IMR-90 (cell line): Measurements from ENCODE around the gene ST6GALNAC3. TPM values are rescaled to one million over a fixed set of nuclear protein-coding genes. Genes with fewer than 3 reads are reported as not detected.

ENCODE experiments used
- ATAC-seq: fragments of 200-7000 bp; cut with Tn5 transposase; 2 replicates; pipeline ENCODE4 v1.9.1; 2020; ENCODE audit warnings: low read depth, mild to moderate bottlenecking, moderate library complexity
- BruUV-seq: library from RNA; stranded (reverse); fragments of 400-500 nt; replicated peaks from 2 replicates; lab custom pipeline; 2021; lab: Mats Ljungman, UMichigan
- CTCF ChIA-PET: fragments of 300-600 bp; formaldehyde crosslinking; extraction: SDS; loops from one replicate; lab custom pipeline; 2021; ENCODE audit warnings: antibody characterized with exemption; lab: Yijun Ruan, JAX
- POLR2A ChIA-PET: fragments of 300-600 bp; sonication (Branson Sonifier 250); formaldehyde crosslinking; loops from one replicate; lab custom pipeline; 2022; ENCODE audit warnings: antibody characterized with exemption; ENCODE audit not compliant: unreplicated experiment; lab: Charles Lee
- DNase-seq: peaks from one replicate; pipeline ENCODE4 v3.0.0; 2013
- H2AFZ ChIP-seq: replicated peaks from 2 replicates; pipeline ENCODE3; 2013; ENCODE audit warnings: low read length, mild to moderate bottlenecking; ENCODE audit not compliant: poor library complexity
- H2AK5ac ChIP-seq: 2 replicates; pipeline ENCODE4 v1.6.1; 2013; ENCODE audit warnings: low read depth, low read length, inconsistent platforms
- H2AK9ac ChIP-seq: replicated peaks from 2 replicates; pipeline ENCODE3; 2013; ENCODE audit warnings: mild to moderate bottlenecking, low read depth, low read length, moderate library complexity; ENCODE audit not compliant: poor library complexity
- H2BK120ac ChIP-seq: 2 replicates; pipeline ENCODE4 v1.6.1; 2013; ENCODE audit warnings: low read depth, low read length, inconsistent platforms
- H2BK15ac ChIP-seq: 3 replicates; pipeline ENCODE4 v1.6.1; 2013; ENCODE audit warnings: low read depth, low read length, inconsistent platforms
- H2BK20ac ChIP-seq: 2 replicates; pipeline ENCODE4 v1.6.1; 2013; ENCODE audit warnings: low read depth, mild to moderate bottlenecking, inconsistent platforms, low read length, moderate library complexity
- H2BK5ac ChIP-seq: 2 replicates; pipeline ENCODE4 v1.6.1; 2013; ENCODE audit warnings: mild to moderate bottlenecking, low read depth, low read length, inconsistent platforms; ENCODE audit not compliant: poor library complexity, severe bottlenecking
- H3K14ac ChIP-seq: replicated peaks from 2 replicates; pipeline ENCODE4 v1.6.1; 2013; ENCODE audit warnings: low read depth, low read length, inconsistent platforms
- H3K18ac ChIP-seq: 2 replicates; pipeline ENCODE4 v1.6.1; 2013; ENCODE audit warnings: low read depth, low read length, control low read depth
- H3K23ac ChIP-seq: 2 replicates; pipeline ENCODE4 v1.6.1; 2013; ENCODE audit warnings: low read depth, low read length, inconsistent platforms
- H3K27ac ChIP-seq: 2 replicates; pipeline ENCODE4 v1.5.1; 2013; ENCODE audit warnings: mild to moderate bottlenecking, control low read depth, low read length; ENCODE audit not compliant: insufficient read depth
- H3K27me3 ChIP-seq: 2 replicates; pipeline ENCODE4 v1.6.1; 2013; ENCODE audit warnings: low read length; ENCODE audit not compliant: control insufficient read depth, insufficient read depth
- H3K36me3 ChIP-seq: 2 replicates; pipeline ENCODE4 v1.6.1; 2013; ENCODE audit warnings: low read length, mixed read lengths; ENCODE audit not compliant: control insufficient read depth, insufficient read depth
- H3K4ac ChIP-seq: 2 replicates; pipeline ENCODE4 v1.6.1; 2013; ENCODE audit warnings: low read depth, low read length, inconsistent platforms
- H3K4me1 ChIP-seq: 2 replicates; pipeline ENCODE4 v1.6.1; 2013; ENCODE audit warnings: low read length, mixed read lengths; ENCODE audit not compliant: control insufficient read depth, insufficient read depth
- H3K4me2 ChIP-seq: 2 replicates; pipeline ENCODE4 v1.6.1; 2013; ENCODE audit warnings: low read depth, mild to moderate bottlenecking, control low read depth, low read length, moderate library complexity
- H3K4me3 ChIP-seq: 2 replicates; pipeline ENCODE4 v1.5.1; 2013; ENCODE audit warnings: low read depth, mild to moderate bottlenecking, control low read depth, low read length, moderate library complexity; ENCODE audit not compliant: insufficient read depth
- H3K56ac ChIP-seq: 2 replicates; pipeline ENCODE4 v1.6.1; 2013; ENCODE audit warnings: low read length, inconsistent platforms; ENCODE audit not compliant: insufficient read depth; ENCODE audit errors: extremely low read depth
- H3K79me1 ChIP-seq, 2 experiments: 2 replicates each; pipeline ENCODE4 v1.6.1; 2013; ENCODE audit warnings: low read length in 2 of 2, inconsistent platforms in 1 of 2, low read depth in 1 of 2
- H3K9ac ChIP-seq: 2 replicates; pipeline ENCODE4 v1.6.1; 2013; ENCODE audit warnings: low read depth, low read length, control low read depth
- H3K9me1 ChIP-seq: 2 replicates; pipeline ENCODE4 v1.6.1; 2013; ENCODE audit warnings: low read length, inconsistent platforms; ENCODE audit not compliant: insufficient read depth
- H3K9me3 ChIP-seq: 2 replicates; pipeline ENCODE4 v1.6.1; 2013; ENCODE audit warnings: low read length; ENCODE audit not compliant: control insufficient read depth, insufficient read depth
- H4K20me1 ChIP-seq: 2 replicates; pipeline ENCODE4 v1.6.1; 2013; ENCODE audit warnings: low read length, inconsistent platforms; ENCODE audit not compliant: insufficient read depth
- H4K5ac ChIP-seq: 2 replicates; pipeline ENCODE4 v1.6.1; 2013; ENCODE audit warnings: mild to moderate bottlenecking, low read depth, low read length, control low read depth
- H4K8ac ChIP-seq, 2 experiments: 2 replicates each; pipeline ENCODE4 v1.6.1; 2013; ENCODE audit warnings: low read depth in 2 of 2, low read length in 2 of 2, control low read depth in 1 of 2, inconsistent platforms in 1 of 2
- H4K91ac ChIP-seq: 2 replicates; pipeline ENCODE4 v1.6.1; 2013; ENCODE audit warnings: low read depth, low read length, inconsistent platforms; ENCODE audit not compliant: insufficient read depth
- CEBPB ChIP-seq: IDR thresholded peaks from 2 replicates; pipeline ENCODE4 v1.6.1; 2012; ENCODE audit warnings: low read depth, low read length, improper control_type of control experiment
- CHD1 ChIP-seq: IDR thresholded peaks from 2 replicates; pipeline ENCODE4 v1.6.1; 2012; ENCODE audit warnings: low read depth, low read length, improper control_type of control experiment
- FOS ChIP-seq: fragments of 150-350 bp; IDR thresholded peaks from 2 replicates; pipeline ENCODE4 v1.6.1; 2016; ENCODE audit warnings: low read depth, low read length
- MAZ ChIP-seq: IDR thresholded peaks from 2 replicates; pipeline ENCODE4 v1.6.1; 2012; ENCODE audit warnings: low read depth, mild to moderate bottlenecking, low read length, improper control_type of control experiment, moderate library complexity, borderline replicate concordance
- MXI1 ChIP-seq: IDR thresholded peaks from 2 replicates; pipeline ENCODE4 v1.6.1; 2012; ENCODE audit warnings: low read depth, mild to moderate bottlenecking, low read length, moderate library complexity, borderline replicate concordance
- NFE2L2 ChIP-seq: fragments of 150-350 bp; IDR thresholded peaks from 2 replicates; pipeline ENCODE4 v1.6.1; 2016; ENCODE audit warnings: low read depth, mild to moderate bottlenecking, low read length
- POLR2A ChIP-seq: IDR thresholded peaks from 2 replicates; pipeline ENCODE4 v1.6.1; 2012; ENCODE audit warnings: mild to moderate bottlenecking, low read depth, low read length
- RCOR1 ChIP-seq: IDR thresholded peaks from 2 replicates; pipeline ENCODE4 v1.6.1; 2012; ENCODE audit warnings: mild to moderate bottlenecking, low read length, improper control_type of control experiment; ENCODE audit not compliant: insufficient replicate concordance
- RFX5 ChIP-seq: IDR thresholded peaks from 2 replicates; pipeline ENCODE4 v1.8.0; 2012; ENCODE audit warnings: low read depth, mild to moderate bottlenecking, low read length, moderate library complexity
- SMC3 ChIP-seq: fragments of 150-350 bp; IDR thresholded peaks from 2 replicates; pipeline ENCODE4 v1.6.1; 2016; ENCODE audit warnings: low read depth, mild to moderate bottlenecking, antibody characterized with exemption, low read length, moderate library complexity
- whole genome bisulfite sequencing, 2 experiments: methylation state at CpG; one replicate each; pipeline versions ENCODE4 v1.1.5 to v1.1.7; 2013; ENCODE audit warnings: missing lambda C conversion rate in 2 of 2; ENCODE audit not compliant: insufficient read length in 1 of 2; ENCODE audit errors: extremely low coverage in 2 of 2; 5-methylcytosine and 5-hydroxymethylcytosine counted together
- dilution Hi-C: fragments of 300-500 bp; cut with HindIII; formaldehyde crosslinking; loops from one replicate; pipeline ENCODE4 v1.14.3; 2018; ENCODE audit warnings: low sequenced_read_pairs; ENCODE audit not compliant: unreplicated experiment
- in situ Hi-C: fragments of 300-500 bp; cut with MboI; formaldehyde crosslinking; loops from 3 replicates; pipeline ENCODE4 v1.14.3; 2019; ENCODE audit warnings: low sequenced_read_pairs, inconsistent platforms, mixed read lengths
- intact Hi-C: fragments of 100-400 bp; cut with micrococcal nuclease; formaldehyde crosslinking; loops from 2 replicates; pipeline ENCODE4 v1.10.0; 2022
- polyA plus RNA-seq, 3 experiments: library from polyadenylated mRNA; depleted of rRNA; stranded (reverse); fragments of >200 nt; gene quantifications; 2 replicates each; pipeline ENCODE4 v1.2.3, GENCODE V29; 2012; ENCODE audit warnings: low replicate concordance in 1 of 3
- total RNA-seq: library from RNA; depleted of rRNA; stranded (reverse); fragments of >200 nt; gene quantifications from 2 replicates; pipeline ENCODE4 v1.2.3, GENCODE V29; 2012
- TF ChIP-seq, protein P1 (sequence below): conservative IDR thresholded peaks from 2 replicates; pipeline ENCODE4 v1.5.1; 2012; ENCODE audit warnings: mild to moderate bottlenecking, low read depth, low read length, improper control_type of control experiment
- TF ChIP-seq, protein P2 (sequence below): fragments of 150-350 bp; IDR thresholded peaks from 2 replicates; pipeline ENCODE4 v1.6.1; 2016; ENCODE audit warnings: low read depth, mild to moderate bottlenecking, low read length, moderate library complexity, borderline replicate concordance
- TF ChIP-seq, protein P3 (sequence below): fragments of 150-350 bp; IDR thresholded peaks from 2 replicates; pipeline ENCODE4 v1.6.1; 2017; ENCODE audit warnings: mild to moderate bottlenecking, antibody characterized with exemption, low read length, low read depth

ST6GALNAC3 gene
- total and polyA plus RNA-seq, 2 of the 4 experiments (the other 2 are of a cell fraction), result 0.65 to 1.3 TPM

DNA sequence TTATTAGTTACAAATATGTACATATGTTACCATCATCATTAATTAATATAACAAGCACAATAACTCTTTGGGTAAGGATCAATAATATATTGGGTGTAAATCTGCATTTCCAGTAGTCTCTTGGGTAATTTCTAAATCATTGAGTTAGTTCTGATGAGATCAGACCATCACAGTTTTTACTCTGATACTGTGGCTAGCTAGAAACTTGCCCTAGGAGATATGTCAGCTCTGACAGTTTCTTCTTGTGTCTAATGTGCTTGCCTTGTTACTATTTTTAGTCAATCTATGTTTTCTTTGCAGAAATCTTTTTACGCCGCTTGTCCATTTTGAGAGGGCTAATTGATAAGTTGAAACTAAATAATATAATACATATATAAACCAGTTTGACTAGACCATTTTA lies 507.2 kb downstream of the ST6GALNAC3 start:
- H3K4me1 ChIP-seq, result no peaks in the 10 kb centered on the region
- no TSS peak for BruUV-seq
- ATAC-seq (no peak), DNase-seq (no peak)
- no CpG with 5 or more reads among the region's 2 CpGs for WGBS, 2 experiments
- CTCF ChIA-PET, result no interaction called here
- no peak overlapping the region for H2BK15ac ChIP-seq
- H3K27ac ChIP-seq, result no peak overlapping the region
- H3K14ac ChIP-seq, result no peak overlapping the region
- H2AK9ac ChIP-seq, result no peak overlapping the region
- intact Hi-C loops, result no loop called here
- no peaks in the 10 kb centered on the region for H3K79me1 ChIP-seq
- H2BK120ac ChIP-seq, result no peak overlapping the region
- H3K4me3 ChIP-seq, result no peak overlapping the region
- no peak overlapping the region for H2AFZ ChIP-seq
- POLR2A ChIA-PET, result no interaction called here
- H3K4ac ChIP-seq, result no peak overlapping the region
- in situ Hi-C loops, result no loop called here
- no peak overlapping the region for H4K91ac ChIP-seq
- TF ChIP-seq RCOR1 (no peak), RFX5 (no peak), NFE2L2 (no peak), SMC3 (no peak), FOS (no peak), POLR2A (no peak), CHD1 (no peak), MXI1 (no peak), CEBPB (no peak), MAZ (no peak)
- TF ChIP-seq, protein P1, sequence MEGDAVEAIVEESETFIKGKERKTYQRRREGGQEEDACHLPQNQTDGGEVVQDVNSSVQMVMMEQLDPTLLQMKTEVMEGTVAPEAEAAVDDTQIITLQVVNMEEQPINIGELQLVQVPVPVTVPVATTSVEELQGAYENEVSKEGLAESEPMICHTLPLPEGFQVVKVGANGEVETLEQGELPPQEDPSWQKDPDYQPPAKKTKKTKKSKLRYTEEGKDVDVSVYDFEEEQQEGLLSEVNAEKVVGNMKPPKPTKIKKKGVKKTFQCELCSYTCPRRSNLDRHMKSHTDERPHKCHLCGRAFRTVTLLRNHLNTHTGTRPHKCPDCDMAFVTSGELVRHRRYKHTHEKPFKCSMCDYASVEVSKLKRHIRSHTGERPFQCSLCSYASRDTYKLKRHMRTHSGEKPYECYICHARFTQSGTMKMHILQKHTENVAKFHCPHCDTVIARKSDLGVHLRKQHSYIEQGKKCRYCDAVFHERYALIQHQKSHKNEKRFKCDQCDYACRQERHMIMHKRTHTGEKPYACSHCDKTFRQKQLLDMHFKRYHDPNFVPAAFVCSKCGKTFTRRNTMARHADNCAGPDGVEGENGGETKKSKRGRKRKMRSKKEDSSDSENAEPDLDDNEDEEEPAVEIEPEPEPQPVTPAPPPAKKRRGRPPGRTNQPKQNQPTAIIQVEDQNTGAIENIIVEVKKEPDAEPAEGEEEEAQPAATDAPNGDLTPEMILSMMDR, result no peak
- TF ChIP-seq, protein P2, sequence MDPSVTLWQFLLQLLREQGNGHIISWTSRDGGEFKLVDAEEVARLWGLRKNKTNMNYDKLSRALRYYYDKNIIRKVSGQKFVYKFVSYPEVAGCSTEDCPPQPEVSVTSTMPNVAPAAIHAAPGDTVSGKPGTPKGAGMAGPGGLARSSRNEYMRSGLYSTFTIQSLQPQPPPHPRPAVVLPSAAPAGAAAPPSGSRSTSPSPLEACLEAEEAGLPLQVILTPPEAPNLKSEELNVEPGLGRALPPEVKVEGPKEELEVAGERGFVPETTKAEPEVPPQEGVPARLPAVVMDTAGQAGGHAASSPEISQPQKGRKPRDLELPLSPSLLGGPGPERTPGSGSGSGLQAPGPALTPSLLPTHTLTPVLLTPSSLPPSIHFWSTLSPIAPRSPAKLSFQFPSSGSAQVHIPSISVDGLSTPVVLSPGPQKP, result no peak
- TF ChIP-seq, protein P3, sequence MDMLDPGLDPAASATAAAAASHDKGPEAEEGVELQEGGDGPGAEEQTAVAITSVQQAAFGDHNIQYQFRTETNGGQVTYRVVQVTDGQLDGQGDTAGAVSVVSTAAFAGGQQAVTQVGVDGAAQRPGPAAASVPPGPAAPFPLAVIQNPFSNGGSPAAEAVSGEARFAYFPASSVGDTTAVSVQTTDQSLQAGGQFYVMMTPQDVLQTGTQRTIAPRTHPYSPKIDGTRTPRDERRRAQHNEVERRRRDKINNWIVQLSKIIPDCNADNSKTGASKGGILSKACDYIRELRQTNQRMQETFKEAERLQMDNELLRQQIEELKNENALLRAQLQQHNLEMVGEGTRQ, result no peak
- H3K27me3 ChIP-seq, result no peaks in the 10 kb centered on the region
- H2BK20ac ChIP-seq, result no peak overlapping the region
- no peak overlapping the region for H4K5ac ChIP-seq
- no peaks in the 10 kb centered on the region for H3K36me3 ChIP-seq
- H3K23ac ChIP-seq, result no peak overlapping the region
- H3K9me1 ChIP-seq, result no peaks in the 10 kb centered on the region
- H3K4me2 ChIP-seq, result no peak overlapping the region
- no peak overlapping the region for H3K18ac ChIP-seq
- H3K9ac ChIP-seq, result no peak overlapping the region
- no peak overlapping the region for H2BK5ac ChIP-seq
- no peaks in the 10 kb centered on the region for H4K20me1 ChIP-seq
- H3K56ac ChIP-seq, result no peak overlapping the region
- H3K9me3 ChIP-seq, result no peaks in the 10 kb centered on the region
- H2AK5ac ChIP-seq, result no peak overlapping the region
- H4K8ac ChIP-seq, result no peak overlapping the region
- dilution Hi-C loops, result no loop called here
